ENCODE data around the gene IGHMBP2.

DNA sequence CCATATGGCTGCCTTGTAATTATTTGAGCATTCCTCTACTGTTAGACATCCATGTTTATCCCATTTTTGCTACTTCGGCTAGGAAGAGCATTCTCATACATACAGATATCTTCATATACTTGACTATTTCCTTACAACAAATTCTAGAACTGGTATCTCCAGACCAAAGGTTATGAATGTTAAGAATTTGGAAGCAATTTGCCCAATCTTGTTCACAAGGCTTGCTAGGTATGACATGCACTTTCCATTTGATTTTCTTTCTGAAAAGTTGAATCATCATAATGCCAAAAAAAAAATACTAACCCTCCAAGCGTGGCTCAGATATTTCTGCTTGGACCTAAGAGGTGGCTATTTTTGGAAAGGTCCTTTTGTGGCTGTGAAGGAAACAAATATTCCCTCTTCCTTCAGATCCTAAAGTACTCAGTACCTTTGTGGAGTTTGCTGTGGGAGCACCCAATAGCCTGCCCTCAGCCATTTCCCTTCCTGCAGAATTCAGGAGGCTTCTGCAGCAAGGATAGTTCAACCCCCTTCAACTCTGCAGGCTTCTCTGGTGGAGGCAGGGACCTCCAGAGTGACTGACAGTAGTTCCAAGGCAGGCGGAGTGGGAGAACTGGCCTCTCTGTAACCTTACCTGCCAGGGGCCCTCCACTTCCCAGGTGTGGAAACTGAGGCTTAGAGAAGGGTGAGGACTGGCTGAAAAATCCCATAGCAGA is 40.0 kb upstream of the IGHMBP2 start:
- no peak for TF ChIP-seq EZH2 (IDR thresholded peaks at IDR 0.05; ENCODE audit: borderline replicate concordance, low read depth, low read length, severe bottlenecking)
- TF ChIP-seq, protein P1, sequence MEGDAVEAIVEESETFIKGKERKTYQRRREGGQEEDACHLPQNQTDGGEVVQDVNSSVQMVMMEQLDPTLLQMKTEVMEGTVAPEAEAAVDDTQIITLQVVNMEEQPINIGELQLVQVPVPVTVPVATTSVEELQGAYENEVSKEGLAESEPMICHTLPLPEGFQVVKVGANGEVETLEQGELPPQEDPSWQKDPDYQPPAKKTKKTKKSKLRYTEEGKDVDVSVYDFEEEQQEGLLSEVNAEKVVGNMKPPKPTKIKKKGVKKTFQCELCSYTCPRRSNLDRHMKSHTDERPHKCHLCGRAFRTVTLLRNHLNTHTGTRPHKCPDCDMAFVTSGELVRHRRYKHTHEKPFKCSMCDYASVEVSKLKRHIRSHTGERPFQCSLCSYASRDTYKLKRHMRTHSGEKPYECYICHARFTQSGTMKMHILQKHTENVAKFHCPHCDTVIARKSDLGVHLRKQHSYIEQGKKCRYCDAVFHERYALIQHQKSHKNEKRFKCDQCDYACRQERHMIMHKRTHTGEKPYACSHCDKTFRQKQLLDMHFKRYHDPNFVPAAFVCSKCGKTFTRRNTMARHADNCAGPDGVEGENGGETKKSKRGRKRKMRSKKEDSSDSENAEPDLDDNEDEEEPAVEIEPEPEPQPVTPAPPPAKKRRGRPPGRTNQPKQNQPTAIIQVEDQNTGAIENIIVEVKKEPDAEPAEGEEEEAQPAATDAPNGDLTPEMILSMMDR (IDR thresholded peaks at IDR 0.05; ENCODE audit: borderline replicate concordance, extremely low read depth, low read length, poor library complexity, severe bottlenecking), result no peak

Data from DND-41 (cell line).